PC-9 (cell line): ENCODE results near the gene RHOBTB1.

Experiments
- EZH2 ChIP-seq: fragments of 200-600 bp; sonication (generic); IDR thresholded peaks from 2 replicates; pipeline ENCODE4 v1.8.0; 2017; ENCODE audit warnings: antibody characterized with exemption, low read depth
- TF ChIP-seq, protein P1 (sequence below): fragments of 200-600 bp; sonication (generic); conservative IDR thresholded peaks from 2 replicates; pipeline ENCODE4 v1.6.1; 2017; ENCODE audit warnings: mixed run types, antibody characterized with exemption, mild to moderate bottlenecking, moderate library complexity

DNA sequence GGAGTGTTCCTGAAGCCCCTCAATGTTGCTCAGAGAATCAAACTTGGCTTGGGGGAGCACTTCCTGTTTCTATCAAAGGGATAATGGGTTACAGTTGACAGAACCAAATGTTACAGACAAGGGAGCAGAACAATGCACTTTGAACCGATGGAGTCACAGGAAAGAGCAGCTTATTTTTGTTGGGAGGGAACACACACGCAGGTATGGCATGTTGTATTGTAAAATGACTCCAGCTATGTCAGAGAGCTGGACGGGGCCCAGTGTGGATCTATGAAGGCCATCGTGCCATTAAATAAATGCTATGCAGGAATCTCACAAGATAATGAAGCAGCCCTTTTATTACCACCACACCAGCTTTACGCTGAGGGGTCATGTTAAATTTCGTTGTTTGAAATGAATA is 35.1 kb downstream of the RHOBTB1 start:
- TF ChIP-seq, protein P1, sequence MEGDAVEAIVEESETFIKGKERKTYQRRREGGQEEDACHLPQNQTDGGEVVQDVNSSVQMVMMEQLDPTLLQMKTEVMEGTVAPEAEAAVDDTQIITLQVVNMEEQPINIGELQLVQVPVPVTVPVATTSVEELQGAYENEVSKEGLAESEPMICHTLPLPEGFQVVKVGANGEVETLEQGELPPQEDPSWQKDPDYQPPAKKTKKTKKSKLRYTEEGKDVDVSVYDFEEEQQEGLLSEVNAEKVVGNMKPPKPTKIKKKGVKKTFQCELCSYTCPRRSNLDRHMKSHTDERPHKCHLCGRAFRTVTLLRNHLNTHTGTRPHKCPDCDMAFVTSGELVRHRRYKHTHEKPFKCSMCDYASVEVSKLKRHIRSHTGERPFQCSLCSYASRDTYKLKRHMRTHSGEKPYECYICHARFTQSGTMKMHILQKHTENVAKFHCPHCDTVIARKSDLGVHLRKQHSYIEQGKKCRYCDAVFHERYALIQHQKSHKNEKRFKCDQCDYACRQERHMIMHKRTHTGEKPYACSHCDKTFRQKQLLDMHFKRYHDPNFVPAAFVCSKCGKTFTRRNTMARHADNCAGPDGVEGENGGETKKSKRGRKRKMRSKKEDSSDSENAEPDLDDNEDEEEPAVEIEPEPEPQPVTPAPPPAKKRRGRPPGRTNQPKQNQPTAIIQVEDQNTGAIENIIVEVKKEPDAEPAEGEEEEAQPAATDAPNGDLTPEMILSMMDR, result no peak
- TF ChIP-seq EZH2, result no peak
